ENCODE measurements around the gene LRFN2. TPM values are rescaled to one million over a fixed set of nuclear protein-coding genes. Genes with fewer than 3 reads are reported as not detected.

The LRFN2 gene
- total and polyA plus RNA-seq, 2 of the 8 experiments (the other 6 are each of a cell fraction or from before 2014, with no cell fraction given) = 2.3 TPM

- H2AFZ ChIP-seq (ENCODE audit: low read length) = no peak overlapping the region
- no peak overlapping the region for H3K4me3 ChIP-seq (ENCODE audit: extremely low read depth in 1 of 4, insufficient read depth in 2 of 4, low read depth in 3 of 4, low read length in 4 of 4)
- no peak overlapping the region for H3K23ac ChIP-seq (ENCODE audit: insufficient read length)
- H3K4me2 ChIP-seq (ENCODE audit: insufficient read depth in 1 of 2, low read depth in 2 of 2, low read length in 2 of 2) = no peak overlapping the region
- H3K23me2 ChIP-seq (ENCODE audit: low read depth, low read length) = no peaks in the 10 kb centered on the region
- no peaks in the 10 kb centered on the region for H3K27me3 ChIP-seq (replicated peaks in 1 of 4; ENCODE audit: control insufficient read depth in 3 of 4, extremely low read depth in 1 of 4, insufficient read depth in 3 of 4, low read length in 3 of 4)
- FAIRE-seq (no peak), DNase-seq (ENCODE audit: low read depth in 1 of 2, low spot score in 2 of 2) (no peak)
- H3K14ac ChIP-seq (ENCODE audit: insufficient read length) = no peak overlapping the region
- no peak overlapping the region for H3K9ac ChIP-seq (replicated peaks in 1 of 4; ENCODE audit: extremely low read depth in 1 of 4, low read depth in 3 of 4, low read length in 3 of 4)
- no peaks in the 10 kb centered on the region for H3K79me2 ChIP-seq (ENCODE audit: control insufficient read depth in 1 of 2, insufficient read depth in 2 of 2, low read length in 2 of 2)
- WGBS, 2 experiments (ENCODE audit: extremely low coverage in 1 of 2, insufficient coverage in 1 of 2, insufficient read length in 1 of 2, insufficient replicate concordance in 2 of 2, low coverage in 1 of 2, low lambda C conversion rate in 2 of 2, missing lambda C conversion rate in 1 of 2) = 89% methylated on average over 1 of the region's 1 CpG; no CpG with 5 or more reads in 1 of the 2 experiments
- H3K9me3 ChIP-seq (ENCODE audit: insufficient read depth in 2 of 2, low read depth in 1 of 2, low read length in 1 of 2) = no peaks in the 10 kb centered on the region
- no peak overlapping the region for H3K56ac ChIP-seq (replicated peaks; ENCODE audit: insufficient read length, low read depth, low read length)
- H4K91ac ChIP-seq (replicated peaks; ENCODE audit: insufficient read length, low read length) = no peak overlapping the region
- H2BK20ac ChIP-seq (ENCODE audit: low read length) = no peak overlapping the region
- no peak overlapping the region for H3K18ac ChIP-seq (ENCODE audit: extremely low read depth, low read length)
- H2AK5ac ChIP-seq (ENCODE audit: low read depth, low read length) = no peak overlapping the region
- ChIA-PET CTCF (ENCODE audit: partially characterized antibody) (interaction anchor here (0.8 to 1.0 kb wide), 2 partner anchors 16 to 42 kb away, joined by 3 read pairs; no protein-coding TSS in a partner anchor), POLR2A (ENCODE audit: partially characterized antibody) (interaction anchor here (1.8 kb wide), 1 partner anchor 9 kb away, joined by 4 read pairs; no protein-coding TSS in a partner anchor)
- H4K8ac ChIP-seq (ENCODE audit: extremely low read depth, insufficient read depth, low read length) = no peak overlapping the region
- H3K27ac ChIP-seq (ENCODE audit: low read depth, low read length) = no peak overlapping the region
- no peak overlapping the region for H2BK5ac ChIP-seq (ENCODE audit: low read depth, low read length)
- no peak overlapping the region for H2BK120ac ChIP-seq (replicated peaks; ENCODE audit: low read depth, low read length)
- H3K4ac ChIP-seq (replicated peaks; ENCODE audit: insufficient read length, low read depth, low read length) = no peak overlapping the region
- no peaks in the 10 kb centered on the region for H3K36me3 ChIP-seq (ENCODE audit: control insufficient read depth in 2 of 4, insufficient read depth in 4 of 4, low read length in 3 of 4)
- H2BK12ac ChIP-seq (ENCODE audit: low read depth, low read length) = no peak overlapping the region
- H4K20me1 ChIP-seq (replicated peaks in 1 of 2; ENCODE audit: control insufficient read depth in 1 of 2, insufficient read depth in 2 of 2, low read length in 2 of 2) = no peaks in the 10 kb centered on the region
- no peak overlapping the region for H4K5ac ChIP-seq (ENCODE audit: insufficient read length, low read depth, low read length)
- no peak overlapping the region for H2BK15ac ChIP-seq (ENCODE audit: low read length)
- no peaks in the 10 kb centered on the region for H3K4me1 ChIP-seq (replicated peaks in 1 of 4; ENCODE audit: control insufficient read depth in 3 of 4, insufficient read depth in 4 of 4, low read length in 3 of 4)
- H3K79me1 ChIP-seq (ENCODE audit: low read depth, low read length) = no peaks in the 10 kb centered on the region
- TF ChIP-seq TCF12 (IDR thresholded peaks at IDR 0.05; ENCODE audit: low read depth, low read length) (no peak), CEBPB (IDR thresholded peaks at IDR 0.05; ENCODE audit: low read depth, low read length) (no peak), TEAD4 (IDR thresholded peaks at IDR 0.05; ENCODE audit: low read depth, low read length) (no peak), GABPA (IDR thresholded peaks at IDR 0.05; ENCODE audit: borderline replicate concordance, insufficient read depth, low read length) (no peak), CBX5 (IDR thresholded peaks at IDR 0.05; ENCODE audit: low read depth, low read length) (no peak), KDM1A (IDR thresholded peaks at IDR 0.05; ENCODE audit: borderline replicate concordance, low read length) (no peak), BCL11A (IDR thresholded peaks at IDR 0.05; ENCODE audit: low read depth in 2 of 2, low read length in 2 of 2) (no peak), RAD21 (IDR thresholded peaks at IDR 0.05 in 1 of 2, conservative IDR thresholded peaks at IDR 0.05 in 1 of 2; ENCODE audit: low read depth in 2 of 2, low read length in 2 of 2) (no peak), SIN3A (conservative IDR thresholded peaks at IDR 0.05 in 1 of 2, IDR thresholded peaks at IDR 0.05 in 1 of 2; ENCODE audit: low read depth in 1 of 2, low read length in 2 of 2) (no peak), FOSL1 (IDR thresholded peaks at IDR 0.05; ENCODE audit: insufficient read depth, low read depth, low read length) (no peak), EZH2 (IDR thresholded peaks at IDR 0.05; ENCODE audit: low read depth, low read length, severe bottlenecking) (no peak), GTF2F1 (IDR thresholded peaks at IDR 0.05; ENCODE audit: borderline replicate concordance, low read depth, low read length) (no peak), E2F6 (IDR thresholded peaks at IDR 0.05) (no peak)
Measured at GRCh38 chr6:40369891-40370290, 217.3 kb downstream of the LRFN2 start.

All from H1 (cell line).